ENCODE data around the gene CADPS2.

- peak; percentile 34 for TF ChIP-seq EZH2 (IDR thresholded peaks at IDR 0.05; ENCODE audit: low read length)
- no peak for TF ChIP-seq CTCF (optimal IDR thresholded peaks at IDR 0.05 in 1 of 3, IDR thresholded peaks at IDR 0.05 in 1 of 3, conservative IDR thresholded peaks at IDR 0.05 in 1 of 3; ENCODE audit: extremely low read depth in 1 of 3, insufficient read depth in 2 of 3, low read length in 3 of 3)
Measured at GRCh38 chr7:122314284-122314683, 572.0 kb downstream of the CADPS2 start.

All from keratinocyte (primary cell).